IPS-20b (cell line): Measurements from ENCODE around the gene ADAP1.

ENCODE experiments used
- H3K27ac ChIP-seq: one replicate; pipeline ENCODE4 v1.5.1; 2013; ENCODE audit warnings: low read length
- H3K27me3 ChIP-seq: 2 replicates; pipeline ENCODE4 v1.6.1; 2013; ENCODE audit warnings: mild to moderate bottlenecking, low read length, inconsistent platforms; ENCODE audit not compliant: insufficient read depth
- H3K36me3 ChIP-seq: 2 replicates; pipeline ENCODE4 v1.6.1; 2013; ENCODE audit warnings: low read depth, mild to moderate bottlenecking, inconsistent platforms, low read length, moderate library complexity; ENCODE audit not compliant: insufficient read depth
- H3K4me1 ChIP-seq: 2 replicates; pipeline ENCODE4 v1.6.1; 2013; ENCODE audit warnings: mild to moderate bottlenecking, control low read depth, inconsistent platforms, low read length, moderate library complexity; ENCODE audit not compliant: insufficient read depth
- H3K4me3 ChIP-seq: 2 replicates; pipeline ENCODE4 v1.5.1; 2013; ENCODE audit warnings: mild to moderate bottlenecking, low read length, inconsistent platforms
- H3K9ac ChIP-seq: 2 replicates; pipeline ENCODE4 v1.6.1; 2013; ENCODE audit warnings: low read depth, mild to moderate bottlenecking, inconsistent platforms, low read length, moderate library complexity
- H3K9me3 ChIP-seq: 2 replicates; pipeline ENCODE4 v1.6.1; 2013; ENCODE audit warnings: mild to moderate bottlenecking, low read depth, low read length, inconsistent platforms; ENCODE audit not compliant: insufficient read depth

The ADAP1 gene

DNA sequence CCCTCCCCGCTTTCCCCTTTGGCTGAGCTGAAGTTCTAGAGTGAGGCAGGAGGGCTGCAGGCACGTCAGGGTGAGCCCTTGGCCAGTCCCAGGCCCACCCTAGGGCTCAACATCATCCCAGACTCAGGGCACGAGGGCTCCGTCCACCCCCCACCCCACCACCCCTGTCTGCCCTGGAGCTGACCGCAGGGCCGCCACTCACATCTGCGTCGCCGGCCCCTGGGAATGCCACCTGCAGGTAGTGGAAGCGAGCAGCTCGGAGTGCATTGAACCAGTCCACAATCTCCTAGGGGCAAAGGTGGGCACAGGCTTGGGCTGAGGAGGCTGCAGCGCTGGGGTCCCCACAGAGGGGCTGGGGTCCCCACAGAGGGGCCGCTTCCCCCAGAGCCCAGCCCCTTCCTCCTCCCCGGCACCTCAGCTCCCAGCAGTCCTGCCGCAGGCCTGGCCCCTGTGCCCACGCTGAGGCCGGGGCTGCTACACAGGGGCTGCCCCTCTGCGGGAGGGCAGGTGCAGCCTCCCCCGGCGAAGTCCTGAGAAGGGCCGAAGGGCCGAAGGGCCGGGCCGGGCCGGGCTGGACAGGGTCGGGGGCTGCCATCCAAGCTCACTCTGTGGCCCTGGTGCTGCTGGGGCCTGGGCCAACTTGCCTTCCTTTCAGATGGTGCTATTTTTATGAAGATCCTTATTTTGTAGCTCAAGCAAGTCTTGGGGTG lies 54.0 kb downstream of the ADAP1 start:
- H3K27ac ChIP-seq, result no peak overlapping the region

GRCh38 chr7:899806-900205 lies 54.7 kb downstream of the ADAP1 start:
- no peak overlapping the region for H3K4me3 ChIP-seq

More for the DNA sequence above, 54.0 kb downstream of the ADAP1 start:
- H3K9me3 ChIP-seq, result no peaks in the 10 kb centered on the region
- peaks cover 18% of the 10 kb centered on the region for H3K36me3 ChIP-seq
- no peak overlapping the region for H3K4me3 ChIP-seq
- H3K9ac ChIP-seq, result no peak overlapping the region
- H3K4me1 ChIP-seq, result peaks cover 3% of the 10 kb centered on the region; the same call in 1 of the 2 replicates
- no peaks in the 10 kb centered on the region; the same call in 1 of the 2 replicates for H3K27me3 ChIP-seq

GRCh38 chr7:898855-899681 lies 55.4 kb downstream of the ADAP1 start:
- Histone ChIP-seq H3K9ac (no peak overlapping the region), H3K36me3 (peaks cover 31% of the 10 kb centered on the region), H3K4me1 (peaks cover 3% of the 10 kb centered on the region; the same call in 1 of the 2 replicates), H3K4me3 (no peak overlapping the region), H3K27me3 (no peaks in the 10 kb centered on the region; the same call in 1 of the 2 replicates), H3K9me3 (no peaks in the 10 kb centered on the region), H3K27ac (no peak overlapping the region)

More at GRCh38 chr7:899806-900205, 54.7 kb downstream of the ADAP1 start:
- peaks cover 25% of the 10 kb centered on the region for H3K36me3 ChIP-seq
- no peak overlapping the region; the same call in 1 of the 2 replicates for H3K9ac ChIP-seq
- peaks cover 3% of the 10 kb centered on the region; the same call in 1 of the 2 replicates for H3K4me1 ChIP-seq
- H3K27me3 ChIP-seq, result no peaks in the 10 kb centered on the region; the same call in 1 of the 2 replicates
- no peak overlapping the region for H3K27ac ChIP-seq
- H3K9me3 ChIP-seq, result no peaks in the 10 kb centered on the region

- Histone ChIP-seq H3K36me3 (peaks cover 36% of the 10 kb centered on the region), H3K27me3 (no peaks in the 10 kb centered on the region; the same call in 1 of the 2 replicates), H3K4me1 (peaks cover 3% of the 10 kb centered on the region; the same call in 1 of the 2 replicates)
Observed at GRCh38 chr7:898460-898854, 56.0 kb downstream of the ADAP1 start.

DNA sequence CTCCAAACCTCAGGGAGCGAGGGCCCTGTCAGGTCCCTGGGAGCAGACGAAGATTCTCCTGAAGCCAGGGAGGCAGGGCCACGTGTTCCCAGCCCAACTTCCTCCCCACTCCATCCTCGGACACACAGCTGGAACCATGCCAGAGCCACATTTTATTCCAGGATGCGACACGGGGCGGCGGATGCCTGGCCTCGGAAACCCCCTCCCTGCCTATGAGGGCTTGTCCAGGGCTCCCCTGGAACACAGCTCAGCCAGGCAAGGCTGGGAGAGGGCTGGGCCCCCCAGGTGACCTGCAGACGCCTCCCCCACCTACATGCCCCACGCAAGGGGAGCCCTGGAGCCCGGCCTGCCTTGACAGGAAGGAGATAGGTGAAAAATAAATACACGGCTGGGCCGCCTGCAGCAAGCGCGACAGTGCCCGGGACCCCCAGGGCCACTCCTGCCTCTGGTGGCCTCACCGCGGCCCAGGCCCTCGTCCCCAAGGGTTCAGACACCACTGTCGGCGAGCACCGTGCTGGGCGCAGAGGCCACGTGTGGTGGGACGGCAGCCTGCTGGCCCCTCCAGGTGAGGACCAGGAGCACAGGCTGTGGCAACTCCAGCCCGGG lies 56.6 kb downstream of the ADAP1 start:
- H3K27me3 ChIP-seq, result no peaks in the 10 kb centered on the region; the same call in 1 of the 2 replicates
- H3K4me1 ChIP-seq, result peaks cover 3% of the 10 kb centered on the region; the same call in 1 of the 2 replicates
- H3K9me3 ChIP-seq, result no peaks in the 10 kb centered on the region
- no peak overlapping the region for H3K27ac ChIP-seq
- H3K9ac ChIP-seq, result no peak overlapping the region
- H3K36me3 ChIP-seq, result peaks cover 38% of the 10 kb centered on the region
- H3K4me3 ChIP-seq, result no peak overlapping the region

More at GRCh38 chr7:898460-898854, 56.0 kb downstream of the ADAP1 start:
- Histone ChIP-seq H3K9ac (no peak overlapping the region), H3K4me3 (no peak overlapping the region), H3K9me3 (no peaks in the 10 kb centered on the region), H3K27ac (no peak overlapping the region)

DNA sequence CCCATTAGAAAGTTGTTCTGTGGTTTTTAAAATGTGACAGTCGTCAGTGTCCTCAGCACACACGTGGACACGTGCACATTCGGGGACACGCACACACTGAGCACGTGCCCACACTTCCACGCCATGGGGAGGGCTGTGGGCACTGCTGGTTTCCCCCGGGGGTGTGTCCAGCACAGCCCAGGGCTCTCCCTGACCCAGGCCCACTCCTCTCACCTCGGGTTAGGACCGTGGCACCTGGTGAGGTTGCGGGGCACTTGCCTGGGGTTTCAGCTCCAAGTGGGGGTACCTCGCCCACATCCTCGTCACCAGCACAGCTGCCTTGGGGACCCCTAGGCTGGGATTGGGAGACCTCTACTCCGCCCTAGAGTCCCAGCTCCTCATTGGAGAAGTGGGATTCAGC lies 57.4 kb downstream of the ADAP1 start:
- no peak overlapping the region for H3K27ac ChIP-seq
- peaks cover 46% of the 10 kb centered on the region for H3K36me3 ChIP-seq

GRCh38 chr7:896346-897075 lies 58.0 kb downstream of the ADAP1 start:
- H3K4me1 ChIP-seq, result peaks cover 3% of the 10 kb centered on the region; the same call in 1 of the 2 replicates
- peaks cover 51% of the 10 kb centered on the region for H3K36me3 ChIP-seq
- H3K9me3 ChIP-seq, result no peaks in the 10 kb centered on the region
- H3K27me3 ChIP-seq, result no peaks in the 10 kb centered on the region
- H3K27ac ChIP-seq, result no peak overlapping the region
- no peak overlapping the region for H3K9ac ChIP-seq
- no peak overlapping the region for H3K4me3 ChIP-seq

More for the DNA sequence above, 57.4 kb downstream of the ADAP1 start:
- no peaks in the 10 kb centered on the region for H3K9me3 ChIP-seq
- no peak overlapping the region for H3K4me3 ChIP-seq
- H3K4me1 ChIP-seq, result peaks cover 3% of the 10 kb centered on the region; the same call in 1 of the 2 replicates
- H3K9ac ChIP-seq, result no peak overlapping the region
- H3K27me3 ChIP-seq, result no peaks in the 10 kb centered on the region

GRCh38 chr7:895451-896052 lies 58.9 kb downstream of the ADAP1 start:
- Histone ChIP-seq H3K36me3 (peaks cover 61% of the 10 kb centered on the region), H3K4me3 (no peak overlapping the region), H3K9me3 (no peaks in the 10 kb centered on the region), H3K27ac (no peak overlapping the region), H3K9ac (no peak overlapping the region), H3K27me3 (no peaks in the 10 kb centered on the region), H3K4me1 (no peaks in the 10 kb centered on the region)

- H3K9me3 ChIP-seq, result no peaks in the 10 kb centered on the region
- no peak overlapping the region for H3K27ac ChIP-seq
- H3K9ac ChIP-seq, result no peak overlapping the region
- H3K4me1 ChIP-seq, result no peaks in the 10 kb centered on the region
- H3K27me3 ChIP-seq, result no peaks in the 10 kb centered on the region
- no peak overlapping the region for H3K4me3 ChIP-seq
- peaks cover 64% of the 10 kb centered on the region for H3K36me3 ChIP-seq
Observed at GRCh38 chr7:894927-895450, 59.5 kb downstream of the ADAP1 start.

DNA sequence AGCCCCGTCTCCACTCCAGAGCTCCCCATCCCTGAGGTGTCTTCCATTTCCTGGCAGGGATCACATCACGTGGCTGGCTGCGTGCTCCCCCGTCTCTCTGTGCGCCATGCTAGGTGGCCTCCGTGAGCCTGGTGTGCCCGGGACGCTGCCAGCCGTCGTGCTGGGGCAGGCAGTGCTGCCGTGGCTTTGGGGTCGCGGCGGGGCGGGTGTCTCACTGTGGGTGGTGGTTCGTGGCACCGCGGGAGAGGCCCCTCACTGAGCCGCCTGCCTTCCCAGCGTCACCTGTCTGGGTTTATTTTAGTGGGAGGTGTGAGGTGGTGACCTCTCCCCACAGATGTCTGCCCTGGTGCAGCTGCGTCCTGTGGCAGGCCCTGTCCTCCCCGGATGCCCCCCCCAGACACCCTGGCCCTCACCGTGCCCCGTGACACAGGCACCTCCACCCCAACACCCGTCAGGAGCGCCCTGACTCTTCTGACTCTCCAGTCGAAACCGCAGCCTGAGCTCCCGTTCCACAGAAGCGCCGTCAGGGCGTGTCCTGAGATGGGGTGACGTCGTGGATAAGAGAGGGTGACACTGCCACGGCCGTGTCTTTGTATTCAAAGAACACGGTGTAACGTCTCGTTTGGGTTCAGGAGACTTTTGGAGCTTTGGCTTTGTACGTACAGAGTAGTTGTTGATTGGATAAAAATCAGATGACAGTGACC lies 60.2 kb downstream of the ADAP1 start:
- H3K27ac ChIP-seq, result no peak overlapping the region
- no peaks in the 10 kb centered on the region for H3K9me3 ChIP-seq
- H3K36me3 ChIP-seq, result peaks cover 64% of the 10 kb centered on the region

More for the DNA sequence above, 60.2 kb downstream of the ADAP1 start:
- Histone ChIP-seq H3K4me1 (no peaks in the 10 kb centered on the region), H3K4me3 (no peak overlapping the region), H3K27me3 (no peaks in the 10 kb centered on the region), H3K9ac (no peak overlapping the region)
